CD4-positive, alpha-beta memory T cell (primary cell): ENCODE measurements around the gene ERG. TPM values are rescaled to one million over a fixed set of nuclear protein-coding genes. Genes with fewer than 3 reads are reported as not detected.
A peak's percentile ranks its signal among the peaks of the same experiment; 100 is the strongest.

Experiments
- CTCF ChIA-PET: fragments of 350-600 bp; sonication (Branson Sonifier 250); formaldehyde crosslinking; loops from one replicate; lab custom pipeline; 2021; ENCODE audit warnings: inconsistent platforms; ENCODE audit not compliant: partially characterized antibody; lab: Charles Lee
- POLR2A ChIA-PET: fragments of 350-600 bp; sonication (Branson Sonifier 250); formaldehyde crosslinking; loops from one replicate; lab custom pipeline; 2021; ENCODE audit not compliant: partially characterized antibody; lab: Charles Lee
- DNase-seq, 5 donors: peaks; one replicate each; pipeline versions ENCODE4 v3.0.0 to v3.0.0-alpha.2; 2020 to 2022; ENCODE audit warnings: mixed read lengths in 1 of 5
- H3K27ac ChIP-seq: one replicate; pipeline ENCODE4 v1.7.0; 2013; ENCODE audit warnings: low read depth, low read length
- H3K27me3 ChIP-seq: 2 replicates; pipeline ENCODE4 v1.7.0; 2013; ENCODE audit warnings: mild to moderate bottlenecking, low read length, moderate library complexity; ENCODE audit not compliant: insufficient read depth
- H3K36me3 ChIP-seq: 2 replicates; pipeline ENCODE4 v1.7.0; 2013; ENCODE audit warnings: mild to moderate bottlenecking, low read length, moderate library complexity; ENCODE audit not compliant: insufficient read depth
- H3K4me1 ChIP-seq: 2 replicates; pipeline ENCODE4 v1.7.0; 2013; ENCODE audit warnings: mild to moderate bottlenecking, low read length, moderate library complexity; ENCODE audit not compliant: insufficient read depth
- H3K4me3 ChIP-seq, 2 donors: one replicate each; pipeline ENCODE4 v1.7.0; 2013; ENCODE audit warnings: low read length in 2 of 2, mild to moderate bottlenecking in 1 of 2
- H3K9me3 ChIP-seq, 2 donors: one replicate each; pipeline ENCODE4 v1.7.0; 2013; ENCODE audit warnings: low read length in 2 of 2, control low read depth in 1 of 2; ENCODE audit not compliant: control insufficient read depth in 1 of 2
- H3K27ac Mint-ChIP-seq, 7 donors: one replicate each; pipeline ENCODE4 v1.8.0; 2020 to 2021; ENCODE audit warnings: mixed read lengths in 7 of 7, mild to moderate bottlenecking in 6 of 7, inconsistent platforms in 3 of 7, moderate library complexity in 3 of 7
- H3K27me3 Mint-ChIP-seq, 2 donors: one replicate each; pipeline ENCODE4 v1.8.0; 2020 to 2021; ENCODE audit warnings: mixed read lengths in 2 of 2
- H3K36me3 Mint-ChIP-seq, 2 donors: one replicate each; pipeline ENCODE4 v1.8.0; 2020 to 2021; ENCODE audit warnings: mixed read lengths in 2 of 2, inconsistent platforms in 1 of 2, mild to moderate bottlenecking in 1 of 2
- H3K4me1 Mint-ChIP-seq, 4 donors: one replicate each; pipeline ENCODE4 v1.8.0; 2020 to 2021; ENCODE audit warnings: mixed read lengths in 4 of 4, mild to moderate bottlenecking in 1 of 4
- H3K4me3 Mint-ChIP-seq, 8 donors: one replicate each; pipeline ENCODE4 v1.8.0; 2020 to 2021; ENCODE audit warnings: mixed read lengths in 8 of 8, mild to moderate bottlenecking in 7 of 8, moderate library complexity in 6 of 8, inconsistent platforms in 3 of 8
- H3K9me3 Mint-ChIP-seq, 8 donors: one replicate each; pipeline ENCODE4 v1.8.0; 2020 to 2021; ENCODE audit warnings: mixed read lengths in 8 of 8, mild to moderate bottlenecking in 5 of 8, inconsistent platforms in 3 of 8, moderate library complexity in 1 of 8
- intact Hi-C: fragments of 100-400 bp; cut with micrococcal nuclease; formaldehyde crosslinking; loops from one replicate; pipeline ENCODE4 v1.15.1; 2023
- polyA plus RNA-seq, 2 donors: library from polyadenylated mRNA; unstranded; fragments of 300-500 nt; fragmentation: Illumina TruSeq; gene quantifications; one replicate each; pipeline ENCODE4 v1.2.3, GENCODE V29; 2021
- total RNA-seq, 2 experiments: library from RNA; stranded (reverse); gene quantifications; one replicate each; pipeline ENCODE4 v1.2.3, GENCODE V29; 2021

Gene ERG
- total and polyA plus RNA-seq, 4 experiments from 2014 or later = not detected

- H3K9me3 Mint-ChIP-seq = no peaks in the 10 kb centered on the region
- no peaks in the 10 kb centered on the region for H3K9me3 ChIP-seq
- H3K4me3 ChIP-seq = no peak overlapping the region
- no peaks in the 10 kb centered on the region for H3K36me3 ChIP-seq
- H3K27me3 ChIP-seq = no peaks in the 10 kb centered on the region
- H3K27ac ChIP-seq = no peak overlapping the region
- H3K36me3 Mint-ChIP-seq = no peaks in the 10 kb centered on the region
- intact Hi-C loops = loop anchor here (10.0 kb wide), 2 partner anchors 651 to 681 kb away; no protein-coding TSS in a partner anchor
- CTCF ChIA-PET = interaction anchor here (0.7 to 11.1 kb wide), 9 partner anchors 29 to 196 kb away, joined by 3 to 137 read pairs (median 3); no protein-coding TSS in a partner anchor
- no peaks in the 10 kb centered on the region for H3K4me1 ChIP-seq
- no peak overlapping the region for H3K27ac Mint-ChIP-seq
- POLR2A ChIA-PET = no interaction called here
- no peaks in the 10 kb centered on the region for H3K4me1 Mint-ChIP-seq
- DNase-seq = no peak
- peaks cover 3 to 13% of the 10 kb centered on the region in 2 donors for H3K27me3 Mint-ChIP-seq
- H3K4me3 Mint-ChIP-seq = no peak overlapping the region
These were observed 142.9 kb downstream of the ERG start for GRCh38 chr21:38355353-38355752.

GRCh38 chr21:38354746-38355145, 143.5 kb downstream of the ERG start:
- Mint-ChIP-seq H3K9me3 (no peaks in the 10 kb centered on the region), H3K4me3 (no peak overlapping the region), H3K27me3 (peaks cover 3 to 16% of the 10 kb centered on the region in 2 donors), H3K27ac (no peak overlapping the region), H3K36me3 (no peaks in the 10 kb centered on the region), H3K4me1 (no peaks in the 10 kb centered on the region)
- ChIA-PET POLR2A (no interaction called here), CTCF (interaction anchor here (0.7 to 11.1 kb wide), 8 partner anchors 29 to 195 kb away, joined by 3 to 137 read pairs (median 3); no protein-coding TSS in a partner anchor)
- no peaks in the 10 kb centered on the region for H3K36me3 ChIP-seq
- no peak overlapping the region for H3K27ac ChIP-seq
- intact Hi-C loops = loop anchor here (10.0 kb wide), 2 partner anchors 650 to 680 kb away; no protein-coding TSS in a partner anchor
- DNase-seq = no peak
- H3K27me3 ChIP-seq = no peaks in the 10 kb centered on the region
- H3K4me3 ChIP-seq = no peak overlapping the region
- no peaks in the 10 kb centered on the region for H3K9me3 ChIP-seq
- no peaks in the 10 kb centered on the region for H3K4me1 ChIP-seq

GRCh38 chr21:38354231-38354630, 144.0 kb downstream of the ERG start:
- ChIA-PET CTCF (interaction anchor here (1.3 to 11.1 kb wide), 4 partner anchors 135 to 196 kb away, joined by 4 to 137 read pairs (median 11); no protein-coding TSS in a partner anchor), POLR2A (no interaction called here)
- Mint-ChIP-seq H3K9me3 (no peaks in the 10 kb centered on the region), H3K4me1 (peaks cover 0 to under 1% (median under 1%) of the 10 kb centered on the region in 4 donors), H3K27me3 (peaks cover 3 to 16% of the 10 kb centered on the region in 2 donors), H3K27ac (no peak overlapping the region), H3K4me3 (no peak overlapping the region), H3K36me3 (no peaks in the 10 kb centered on the region)
- intact Hi-C loops = loop anchor here (10.0 kb wide), 2 partner anchors 649 to 679 kb away; no protein-coding TSS in a partner anchor
- no peaks in the 10 kb centered on the region for H3K9me3 ChIP-seq
- H3K27ac ChIP-seq = no peak overlapping the region
- no peak for DNase-seq
- H3K36me3 ChIP-seq = no peaks in the 10 kb centered on the region
- H3K4me3 ChIP-seq = no peak overlapping the region
- no peaks in the 10 kb centered on the region for H3K27me3 ChIP-seq
- no peaks in the 10 kb centered on the region for H3K4me1 ChIP-seq

- POLR2A ChIA-PET = no interaction called here
- peak in 3 of 5 donors; percentile 11 to 23 (median 11) for DNase-seq
- Mint-ChIP-seq H3K9me3 (no peaks in the 10 kb centered on the region), H3K4me1 (peaks cover 0 to 4% (median 1%) of the 10 kb centered on the region in 4 donors), H3K4me3 (no peak overlapping the region), H3K27ac (no peak overlapping the region), H3K36me3 (no peaks in the 10 kb centered on the region), H3K27me3 (peaks cover 3 to 12% of the 10 kb centered on the region in 2 donors)
- Histone ChIP-seq H3K9me3 (no peaks in the 10 kb centered on the region), H3K4me1 (no peaks in the 10 kb centered on the region), H3K4me3 (no peak overlapping the region), H3K27me3 (no peaks in the 10 kb centered on the region), H3K36me3 (no peaks in the 10 kb centered on the region), H3K27ac (no peak overlapping the region)
- CTCF ChIA-PET = interaction anchor here (0.7 to 11.1 kb wide), 22 partner anchors 9 to 789 kb away, joined by 3 to 137 read pairs (median 4); no protein-coding TSS in a partner anchor
- intact Hi-C loops = loop anchor here (1.0 to 10.0 kb wide), 4 partner anchors 133 to 678 kb away; no protein-coding TSS in a partner anchor
These were observed 145.6 kb downstream of the ERG start for GRCh38 chr21:38352536-38353219.

GRCh38 chr21:38351961-38352521, 146.2 kb downstream of the ERG start:
- Histone ChIP-seq H3K27me3 (no peaks in the 10 kb centered on the region), H3K36me3 (no peaks in the 10 kb centered on the region), H3K4me3 (no peak overlapping the region), H3K9me3 (no peaks in the 10 kb centered on the region), H3K27ac (no peak overlapping the region), H3K4me1 (no peaks in the 10 kb centered on the region)
- CTCF ChIA-PET = interaction anchor here (0.7 to 11.1 kb wide), 22 partner anchors 8 to 788 kb away, joined by 3 to 137 read pairs (median 4); no protein-coding TSS in a partner anchor
- Mint-ChIP-seq H3K27ac (no peak overlapping the region), H3K9me3 (no peaks in the 10 kb centered on the region), H3K4me1 (peaks cover 0 to 4% (median 1%) of the 10 kb centered on the region in 4 donors), H3K4me3 (peak overlapping the region in 1 of 8 donors; percentile 29), H3K27me3 (peaks cover 3 to 12% of the 10 kb centered on the region in 2 donors), H3K36me3 (no peaks in the 10 kb centered on the region)
- intact Hi-C loops = loop anchor here (1.0 to 10.0 kb wide), 4 partner anchors 133 to 677 kb away; no protein-coding TSS in a partner anchor
- POLR2A ChIA-PET = no interaction called here
- no peak for DNase-seq

GRCh38 chr21:38351176-38351959, 146.9 kb downstream of the ERG start:
- Histone ChIP-seq H3K4me3 (no peak overlapping the region), H3K4me1 (no peaks in the 10 kb centered on the region), H3K9me3 (no peaks in the 10 kb centered on the region), H3K36me3 (no peaks in the 10 kb centered on the region), H3K27me3 (no peaks in the 10 kb centered on the region), H3K27ac (no peak overlapping the region)
- no peaks in the 10 kb centered on the region for H3K36me3 Mint-ChIP-seq
- CTCF ChIA-PET = interaction anchor here (1.0 to 11.1 kb wide), 14 partner anchors 22 to 788 kb away, joined by 3 to 137 read pairs (median 4); no protein-coding TSS in a partner anchor
- intact Hi-C loops = loop anchor here (10.0 kb wide), 2 partner anchors 647 to 677 kb away; no protein-coding TSS in a partner anchor
- H3K4me3 Mint-ChIP-seq = no peak overlapping the region
- no peaks in the 10 kb centered on the region for H3K9me3 Mint-ChIP-seq
- peaks cover 3 to 10% of the 10 kb centered on the region in 2 donors for H3K27me3 Mint-ChIP-seq
- no peak for DNase-seq
- H3K27ac Mint-ChIP-seq = peak overlapping the region in 1 of 7 donors; percentile 6
- POLR2A ChIA-PET = no interaction called here
- H3K4me1 Mint-ChIP-seq = peaks cover 0 to 4% (median 1%) of the 10 kb centered on the region in 4 donors
